ENCODE measurements around the gene BRD7. TPM values are rescaled to one million over a fixed set of nuclear protein-coding genes. Genes with fewer than 3 reads are reported as not detected.

The BRD7 gene
- total and polyA plus RNA-seq, 2 of the 13 experiments (the other 11 are each of a cell fraction or from before 2014, with no cell fraction given), result 82.3 to 149 TPM

DNA sequence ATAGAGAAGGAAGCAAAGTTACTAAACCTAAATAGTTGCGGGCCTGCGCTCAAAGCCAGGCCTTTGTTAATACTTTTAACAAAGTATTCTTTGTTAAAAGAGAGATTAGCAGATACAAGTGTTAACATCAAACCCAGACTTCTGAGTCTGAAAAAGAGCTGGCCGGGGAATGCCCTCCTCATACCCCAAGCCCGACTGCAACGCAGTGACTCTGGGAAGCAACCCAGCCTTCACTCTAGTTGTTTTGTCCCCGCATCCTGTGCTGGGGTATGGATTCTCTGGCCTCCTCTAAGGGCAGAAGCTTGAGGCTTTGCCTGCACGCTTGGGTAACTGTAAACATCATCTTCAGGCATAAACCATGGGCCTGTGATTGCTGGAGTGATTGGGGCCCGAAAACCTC lies 54.1 kb downstream of the BRD7 start:
- in situ Hi-C loops (cut with HindIII; ENCODE audit: extremely low pct_ligation_motif_present, low pct_unique_long_range_greater_than_20kb), result no loop called here
- H3K4me2 ChIP-seq (ENCODE audit: low read depth, low read length), result no peak overlapping the region
- H3K9ac ChIP-seq (ENCODE audit: insufficient read depth, low read depth, low read length), result no peak overlapping the region
- no peaks in the 10 kb centered on the region for H4K20me1 ChIP-seq (ENCODE audit: insufficient read depth, low read length)
- no TSS peak for BruUV-seq (replicated peaks)
- H3K27me3 ChIP-seq (ENCODE audit: control insufficient read depth in 1 of 2, insufficient read depth in 2 of 2, low read length in 2 of 2), result no peaks in the 10 kb centered on the region
- H3K36me3 ChIP-seq (replicated peaks in 1 of 2; ENCODE audit: control insufficient read depth in 1 of 2, insufficient read depth in 2 of 2, low read length in 2 of 2), result peaks cover 23 to 44% of the 10 kb centered on the region in 2 experiments
- no peak overlapping the region for H2AFZ ChIP-seq (ENCODE audit: low read length)
- ChIA-PET POLR2A (interaction anchor here (1.2 kb wide), 1 partner anchor 11 kb away, joined by 3 read pairs; no protein-coding TSS in a partner anchor), CTCF (ENCODE audit: low intra/inter-chr PET ratio, low total read pairs) (no interaction called here)
- no peaks in the 10 kb centered on the region for H3K9me3 ChIP-seq (ENCODE audit: low read length)
- peaks cover 52% of the 10 kb centered on the region for H3K4me1 ChIP-seq (ENCODE audit: insufficient read depth, low read length)
- TF ChIP-seq ZNF7 (CRISPR knock-in tag; IDR thresholded peaks at IDR 0.05) (no peak), BHLHE40 (IDR thresholded peaks at IDR 0.05; ENCODE audit: low read length) (no peak), ZC3H4 (CRISPR knock-in tag; IDR thresholded peaks at IDR 0.05; ENCODE audit: borderline replicate concordance) (no peak), CHD4 (IDR thresholded peaks at IDR 0.05; ENCODE audit: borderline replicate concordance, low read length) (no peak), ZNF768 (CRISPR knock-in tag; IDR thresholded peaks at IDR 0.05) (no peak), JDP2 (CRISPR knock-in tag; IDR thresholded peaks at IDR 0.05; ENCODE audit: borderline replicate concordance) (no peak), PCBP1 (IDR thresholded peaks at IDR 0.05; ENCODE audit: borderline replicate concordance, low read depth, low read length) (no peak), SMAD9 (CRISPR knock-in tag; IDR thresholded peaks at IDR 0.05) (no peak), ZBTB38 (CRISPR knock-in tag; IDR thresholded peaks at IDR 0.05) (no peak), MAFF (IDR thresholded peaks at IDR 0.05; ENCODE audit: low read depth, low read length) (no peak), ZNF44 (CRISPR knock-in tag; IDR thresholded peaks at IDR 0.05) (no peak), GTF3A (CRISPR knock-in tag; conservative IDR thresholded peaks at IDR 0.05) (no peak), SALL2 (CRISPR knock-in tag; IDR thresholded peaks at IDR 0.05) (no peak), TOE1 (CRISPR knock-in tag; IDR thresholded peaks at IDR 0.05) (no peak)
- TF ChIP-seq, protein P1, sequence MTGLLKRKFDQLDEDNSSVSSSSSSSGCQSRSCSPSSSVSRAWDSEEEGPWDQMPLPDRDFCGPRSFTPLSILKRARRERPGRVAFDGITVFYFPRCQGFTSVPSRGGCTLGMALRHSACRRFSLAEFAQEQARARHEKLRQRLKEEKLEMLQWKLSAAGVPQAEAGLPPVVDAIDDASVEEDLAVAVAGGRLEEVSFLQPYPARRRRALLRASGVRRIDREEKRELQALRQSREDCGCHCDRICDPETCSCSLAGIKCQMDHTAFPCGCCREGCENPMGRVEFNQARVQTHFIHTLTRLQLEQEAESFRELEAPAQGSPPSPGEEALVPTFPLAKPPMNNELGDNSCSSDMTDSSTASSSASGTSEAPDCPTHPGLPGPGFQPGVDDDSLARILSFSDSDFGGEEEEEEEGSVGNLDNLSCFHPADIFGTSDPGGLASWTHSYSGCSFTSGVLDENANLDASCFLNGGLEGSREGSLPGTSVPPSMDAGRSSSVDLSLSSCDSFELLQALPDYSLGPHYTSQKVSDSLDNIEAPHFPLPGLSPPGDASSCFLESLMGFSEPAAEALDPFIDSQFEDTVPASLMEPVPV (CRISPR knock-in tag; IDR thresholded peaks at IDR 0.05), result no peak
- TF ChIP-seq, protein P2, sequence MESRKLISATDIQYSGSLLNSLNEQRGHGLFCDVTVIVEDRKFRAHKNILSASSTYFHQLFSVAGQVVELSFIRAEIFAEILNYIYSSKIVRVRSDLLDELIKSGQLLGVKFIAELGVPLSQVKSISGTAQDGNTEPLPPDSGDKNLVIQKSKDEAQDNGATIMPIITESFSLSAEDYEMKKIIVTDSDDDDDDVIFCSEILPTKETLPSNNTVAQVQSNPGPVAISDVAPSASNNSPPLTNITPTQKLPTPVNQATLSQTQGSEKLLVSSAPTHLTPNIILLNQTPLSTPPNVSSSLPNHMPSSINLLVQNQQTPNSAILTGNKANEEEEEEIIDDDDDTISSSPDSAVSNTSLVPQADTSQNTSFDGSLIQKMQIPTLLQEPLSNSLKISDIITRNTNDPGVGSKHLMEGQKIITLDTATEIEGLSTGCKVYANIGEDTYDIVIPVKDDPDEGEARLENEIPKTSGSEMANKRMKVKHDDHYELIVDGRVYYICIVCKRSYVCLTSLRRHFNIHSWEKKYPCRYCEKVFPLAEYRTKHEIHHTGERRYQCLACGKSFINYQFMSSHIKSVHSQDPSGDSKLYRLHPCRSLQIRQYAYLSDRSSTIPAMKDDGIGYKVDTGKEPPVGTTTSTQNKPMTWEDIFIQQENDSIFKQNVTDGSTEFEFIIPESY (CRISPR knock-in tag; IDR thresholded peaks at IDR 0.05), result no peak
- TF ChIP-seq, protein P3, sequence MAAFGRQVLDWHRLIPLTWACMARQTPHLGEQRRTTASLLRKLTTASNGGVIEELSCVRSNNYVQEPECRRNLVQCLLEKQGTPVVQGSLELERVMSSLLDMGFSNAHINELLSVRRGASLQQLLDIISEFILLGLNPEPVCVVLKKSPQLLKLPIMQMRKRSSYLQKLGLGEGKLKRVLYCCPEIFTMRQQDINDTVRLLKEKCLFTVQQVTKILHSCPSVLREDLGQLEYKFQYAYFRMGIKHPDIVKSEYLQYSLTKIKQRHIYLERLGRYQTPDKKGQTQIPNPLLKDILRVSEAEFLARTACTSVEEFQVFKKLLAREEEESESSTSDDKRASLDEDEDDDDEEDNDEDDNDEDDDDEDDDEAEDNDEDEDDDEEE (CRISPR knock-in tag; IDR thresholded peaks at IDR 0.05), result no peak
- no peaks in the 10 kb centered on the region for H3K79me2 ChIP-seq (ENCODE audit: insufficient read depth, low read length)
- intact Hi-C loops (cut with micrococcal nuclease; ENCODE audit: unreplicated experiment), result no loop called here
- DNase-seq (ENCODE audit: low spot score), result no peak
- no peak overlapping the region for H3K4me3 ChIP-seq (replicated peaks in 1 of 3; ENCODE audit: insufficient read depth in 1 of 3, low read depth in 2 of 3, low read length in 3 of 3)
- WGBS (ENCODE audit: low lambda C conversion rate), result 92% methylated on average over 8 of the region's 8 CpGs
- no peak overlapping the region for H3K27ac ChIP-seq (ENCODE audit: extremely low read length, insufficient read depth, low read length)
- FAIRE-seq, result no peak
- no peak for ATAC-seq

Measured in HepG2 (cell line).